H1 (cell line): ENCODE data around the gene PCID2. TPM values are rescaled to one million over a fixed set of nuclear protein-coding genes. Genes with fewer than 3 reads are reported as not detected.

Source experiments
- BACH1 ChIP-seq: IDR thresholded peaks from 2 replicates; pipeline ENCODE4 v1.6.1; 2012; ENCODE audit warnings: low read length, improper control_type of control experiment
- BCL11A ChIP-seq, 2 experiments: IDR thresholded peaks; one replicate each; pipeline ENCODE4 v1.6.1; 2011; ENCODE audit warnings: low read depth in 2 of 2, low read length in 2 of 2, mild to moderate bottlenecking in 2 of 2
- KDM1A ChIP-seq: fragments of 200-600, 300-600 bp; sonication (generic); IDR thresholded peaks from 2 replicates; pipeline ENCODE4 v1.7.1; 2016; ENCODE audit warnings: mild to moderate bottlenecking, low read length, borderline replicate concordance
- RXRA ChIP-seq: IDR thresholded peaks from 2 replicates; pipeline ENCODE4 v1.6.1; 2011; ENCODE audit warnings: low read depth, mild to moderate bottlenecking, low read length, moderate library complexity; ENCODE audit not compliant: insufficient read depth
- TAF1 ChIP-seq: IDR thresholded peaks from 2 replicates; pipeline ENCODE4 v1.6.1; 2011; ENCODE audit warnings: mild to moderate bottlenecking, low read depth, low read length
- polyA plus RNA-seq, 7 experiments: library from polyadenylated mRNA; depleted of rRNA in 3 of 7; stranded (reverse) in 5 of 7; unstranded in 2 of 7; fragments of >200 nt in 5 of 7; fragments of 200-250 nt in 2 of 7; gene quantifications; 1 replicate in 5 of 7; 2 replicates in 1 of 7; 4 replicates in 1 of 7; pipeline versions ENCODE4 v1.2.1 to v1.2.3, GENCODE V29; 2011 to 2013; ENCODE audit warnings: missing spikeins in 2 of 7, mixed read lengths in 2 of 7
- total RNA-seq: library from RNA; stranded (reverse); fragmentation: NEBNext Ultra II Directional; extraction: Animal tissue kit (Norgen Biotek cat#: 25700); gene quantifications from 2 replicates; pipeline ENCODE4 v1.2.1, GENCODE V29; 2021

Gene PCID2
- total and polyA plus RNA-seq, 2 of the 8 experiments (the other 6 are each of a cell fraction or from before 2014, with no cell fraction given), result 72.4 to 72.8 TPM

DNA sequence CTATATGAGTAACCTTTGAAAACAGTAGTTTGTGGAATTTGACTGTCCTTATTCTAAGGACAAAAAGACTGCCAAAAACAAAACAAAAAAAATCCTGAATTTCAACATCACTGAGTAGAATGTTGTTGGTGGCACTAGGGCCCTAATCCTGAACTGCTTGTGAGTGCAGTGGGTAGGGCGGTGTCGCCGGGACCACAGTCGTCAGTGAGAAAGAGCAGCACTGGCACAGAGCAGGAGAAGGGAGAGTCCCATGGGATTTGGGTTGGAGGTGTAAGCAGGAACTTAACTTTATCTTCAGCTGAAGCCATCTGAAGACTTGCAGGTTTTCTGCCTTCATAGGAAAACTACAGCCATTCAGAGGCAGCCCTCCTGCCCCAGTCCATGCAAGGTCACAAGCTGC, 5.6 kb downstream of the PCID2 start (continued):
- TF ChIP-seq BCL11A (IDR thresholded peaks at IDR 0.05; ENCODE audit: low read depth in 2 of 2, low read length in 2 of 2) (no peak), TAF1 (no peak), BACH1 (no peak), RXRA (no peak), KDM1A (no peak)
